ENCODE data around the gene TTC23L. TPM values are rescaled to one million over a fixed set of nuclear protein-coding genes. Genes with fewer than 3 reads are reported as not detected.

Gene TTC23L
- total RNA-seq, 4 donors from 2014 or later, result 0.13 to 0.73 TPM; not detected in 2

DNA sequence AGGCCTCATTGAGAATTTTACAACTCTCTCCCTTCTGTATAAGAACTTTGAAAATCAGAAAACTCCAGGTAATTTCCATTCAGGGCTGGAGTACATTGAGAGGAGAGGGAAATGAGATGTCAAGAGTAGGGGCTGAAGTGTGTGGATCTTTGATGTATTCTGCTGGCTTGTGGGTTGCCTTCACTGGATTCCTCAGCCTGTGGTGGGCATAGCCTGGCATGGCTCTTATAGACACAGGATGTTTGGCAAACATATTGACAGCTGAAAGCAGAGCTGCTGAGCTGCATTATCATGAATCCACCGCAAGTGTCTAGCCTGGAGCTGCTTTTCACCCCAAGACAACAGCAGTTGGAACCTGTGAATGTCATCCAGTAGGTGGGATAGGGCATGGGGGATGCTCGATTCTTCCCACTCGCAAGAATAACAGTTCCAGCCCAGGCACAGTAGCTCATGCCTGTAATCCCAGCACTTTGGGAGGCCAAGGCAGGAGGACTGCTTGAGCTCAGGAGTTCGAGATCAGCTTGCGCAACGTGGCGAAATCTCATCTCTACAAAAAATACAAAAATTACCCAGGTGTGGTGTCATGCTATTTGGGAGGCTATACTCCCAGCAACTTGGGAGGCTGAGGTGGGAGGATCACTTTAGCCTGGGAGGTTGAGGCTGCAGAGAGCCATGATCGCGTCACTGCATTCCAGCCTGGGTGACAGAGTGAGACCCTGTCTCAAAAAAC, 36.0 kb upstream of the TTC23L start:
- peaks cover 0 to 72% of the 10 kb centered on the region in 2 donors for H3K36me3 ChIP-seq
- no peaks in the 10 kb centered on the region for H3K4me1 ChIP-seq
- no peak for ATAC-seq
- no peak overlapping the region for H3K4me3 ChIP-seq
- H3K27me3 ChIP-seq, result no peaks in the 10 kb centered on the region
- no peak for TF ChIP-seq POLR2A (IDR thresholded peaks at IDR 0.05)
- TF ChIP-seq EP300 (IDR thresholded peaks at IDR 0.05), result no peak
- TF ChIP-seq POLR2AphosphoS5 (IDR thresholded peaks at IDR 0.05), result no peak
- TF ChIP-seq, protein P1, sequence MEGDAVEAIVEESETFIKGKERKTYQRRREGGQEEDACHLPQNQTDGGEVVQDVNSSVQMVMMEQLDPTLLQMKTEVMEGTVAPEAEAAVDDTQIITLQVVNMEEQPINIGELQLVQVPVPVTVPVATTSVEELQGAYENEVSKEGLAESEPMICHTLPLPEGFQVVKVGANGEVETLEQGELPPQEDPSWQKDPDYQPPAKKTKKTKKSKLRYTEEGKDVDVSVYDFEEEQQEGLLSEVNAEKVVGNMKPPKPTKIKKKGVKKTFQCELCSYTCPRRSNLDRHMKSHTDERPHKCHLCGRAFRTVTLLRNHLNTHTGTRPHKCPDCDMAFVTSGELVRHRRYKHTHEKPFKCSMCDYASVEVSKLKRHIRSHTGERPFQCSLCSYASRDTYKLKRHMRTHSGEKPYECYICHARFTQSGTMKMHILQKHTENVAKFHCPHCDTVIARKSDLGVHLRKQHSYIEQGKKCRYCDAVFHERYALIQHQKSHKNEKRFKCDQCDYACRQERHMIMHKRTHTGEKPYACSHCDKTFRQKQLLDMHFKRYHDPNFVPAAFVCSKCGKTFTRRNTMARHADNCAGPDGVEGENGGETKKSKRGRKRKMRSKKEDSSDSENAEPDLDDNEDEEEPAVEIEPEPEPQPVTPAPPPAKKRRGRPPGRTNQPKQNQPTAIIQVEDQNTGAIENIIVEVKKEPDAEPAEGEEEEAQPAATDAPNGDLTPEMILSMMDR (IDR thresholded peaks at IDR 0.05), result no peak
- H3K9me3 ChIP-seq, result no peaks in the 10 kb centered on the region
- 0 to 90% methylated on average over 2 to 3 of the region's 9 CpGs for WGBS, 2 donors (ENCODE audit: low coverage in 1 of 2)
- no peak overlapping the region for H3K27ac ChIP-seq

DNA sequence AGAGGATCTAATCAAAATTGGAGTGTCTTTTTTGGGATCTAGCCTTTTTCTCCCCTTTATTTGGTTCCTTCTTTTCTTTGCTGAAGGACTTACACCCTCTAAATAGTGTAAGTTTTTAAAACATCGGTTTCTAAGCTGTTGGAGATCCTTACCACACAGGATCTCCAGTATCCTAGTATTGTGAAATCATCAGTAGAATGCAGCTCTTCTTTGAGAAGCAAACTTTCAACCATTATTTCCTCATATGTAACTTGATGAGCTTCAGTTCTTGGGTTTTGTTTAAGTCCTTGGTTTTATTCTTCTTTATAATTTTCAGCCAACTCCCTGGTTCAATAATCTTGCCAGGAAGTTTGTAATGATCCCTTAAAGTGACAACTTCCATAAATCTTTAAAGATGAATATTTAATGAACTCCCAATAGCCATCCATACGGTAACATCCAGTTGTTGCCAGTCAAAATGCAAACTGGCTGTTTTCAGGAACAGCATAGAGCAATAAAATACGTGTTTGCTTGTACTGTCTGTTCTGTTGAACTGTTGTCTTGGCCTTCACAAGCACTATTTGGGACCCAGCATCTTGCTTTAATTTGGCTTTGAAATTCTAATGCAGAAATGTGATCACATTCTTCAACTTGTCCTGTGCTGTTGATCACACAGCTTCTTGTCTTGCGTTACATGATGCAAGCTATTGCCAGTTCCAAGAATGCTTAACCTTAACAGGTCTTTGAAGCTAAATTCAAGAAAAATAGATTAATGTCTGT, 34.8 kb upstream of the TTC23L start:
- ATAC-seq, result no peak
- WGBS, 2 donors (ENCODE audit: low coverage in 1 of 2), result 82 to 87% methylated on average over 4 of the region's 4 CpGs

DNA sequence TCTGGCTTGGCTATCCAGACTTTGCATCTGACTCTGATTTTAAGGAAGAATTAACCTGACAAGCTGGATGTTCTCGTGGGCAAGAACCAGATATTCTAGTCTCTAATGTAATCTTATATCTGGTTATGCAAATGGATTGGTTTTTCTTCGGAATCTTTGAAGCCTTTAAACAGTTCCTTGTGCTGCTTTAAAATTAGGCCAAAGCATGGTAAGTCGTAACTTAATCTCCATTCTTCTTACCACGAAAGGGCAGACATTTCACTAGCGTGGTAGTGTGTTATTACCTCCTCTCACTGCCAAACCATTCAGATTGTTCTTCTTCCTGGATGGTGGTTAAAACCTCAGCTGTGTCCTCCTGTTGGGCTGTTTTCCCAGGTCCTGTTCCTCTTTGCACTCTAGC, 34.1 kb upstream of the TTC23L start:
- Histone ChIP-seq H3K9me3 (no peaks in the 10 kb centered on the region), H3K27ac (no peak overlapping the region)

More for the DNA sequence above, 34.8 kb upstream of the TTC23L start:
- Histone ChIP-seq H3K36me3 (peaks cover 0 to 60% of the 10 kb centered on the region in 2 donors), H3K4me3 (no peak overlapping the region), H3K27ac (no peak overlapping the region), H3K27me3 (no peaks in the 10 kb centered on the region), H3K4me1 (no peaks in the 10 kb centered on the region), H3K9me3 (no peaks in the 10 kb centered on the region)
- no peak for TF ChIP-seq POLR2A (IDR thresholded peaks at IDR 0.05)

DNA sequence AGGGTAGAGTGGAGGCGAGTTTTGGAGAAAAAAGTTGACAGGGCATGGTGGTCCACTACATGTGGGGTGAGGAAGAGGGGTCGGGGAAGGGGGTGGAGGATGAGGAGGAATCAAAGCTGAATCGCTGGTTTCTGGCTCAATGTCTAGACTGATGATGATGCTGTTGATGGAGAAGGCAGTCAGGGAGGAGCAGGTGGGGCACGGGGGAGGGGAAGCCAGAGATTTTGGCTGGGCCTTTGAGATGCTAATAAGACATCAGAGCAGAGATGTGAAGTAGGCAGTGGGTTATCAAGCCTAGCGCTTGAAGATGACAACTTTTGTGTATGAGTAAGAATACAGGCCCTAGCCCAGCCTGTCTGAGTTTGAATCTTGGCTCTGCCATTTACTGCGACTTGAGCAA, 32.4 kb upstream of the TTC23L start:
- Histone ChIP-seq H3K27ac (no peak overlapping the region), H3K27me3 (no peaks in the 10 kb centered on the region), H3K4me3 (no peak overlapping the region), H3K9me3 (no peaks in the 10 kb centered on the region), H3K36me3 (peaks cover 0 to 41% of the 10 kb centered on the region in 2 donors), H3K4me1 (no peaks in the 10 kb centered on the region)
- TF ChIP-seq EP300 (IDR thresholded peaks at IDR 0.05), result no peak
- TF ChIP-seq POLR2AphosphoS5 (IDR thresholded peaks at IDR 0.05), result no peak
- TF ChIP-seq POLR2A (IDR thresholded peaks at IDR 0.05), result no peak
- TF ChIP-seq, protein P1 (IDR thresholded peaks at IDR 0.05), result no peak
- ATAC-seq, result no peak
- WGBS, 2 donors (ENCODE audit: low coverage in 1 of 2), result 93 to 96% methylated on average over 3 to 6 of the region's 6 CpGs

More for the DNA sequence above, 34.1 kb upstream of the TTC23L start:
- Histone ChIP-seq H3K4me1 (no peaks in the 10 kb centered on the region), H3K36me3 (peaks cover 0 to 58% of the 10 kb centered on the region in 2 donors), H3K4me3 (no peak overlapping the region), H3K27me3 (no peaks in the 10 kb centered on the region)
- TF ChIP-seq POLR2A (IDR thresholded peaks at IDR 0.05), result no peak
- no peak for TF ChIP-seq POLR2AphosphoS5 (IDR thresholded peaks at IDR 0.05)
- TF ChIP-seq, protein P1 (IDR thresholded peaks at IDR 0.05), result no peak
- TF ChIP-seq EP300 (IDR thresholded peaks at IDR 0.05), result no peak
- ATAC-seq, result no peak
- 90 to 94% methylated on average over 5 of the region's 5 CpGs for WGBS, 2 donors (ENCODE audit: low coverage in 1 of 2)

DNA sequence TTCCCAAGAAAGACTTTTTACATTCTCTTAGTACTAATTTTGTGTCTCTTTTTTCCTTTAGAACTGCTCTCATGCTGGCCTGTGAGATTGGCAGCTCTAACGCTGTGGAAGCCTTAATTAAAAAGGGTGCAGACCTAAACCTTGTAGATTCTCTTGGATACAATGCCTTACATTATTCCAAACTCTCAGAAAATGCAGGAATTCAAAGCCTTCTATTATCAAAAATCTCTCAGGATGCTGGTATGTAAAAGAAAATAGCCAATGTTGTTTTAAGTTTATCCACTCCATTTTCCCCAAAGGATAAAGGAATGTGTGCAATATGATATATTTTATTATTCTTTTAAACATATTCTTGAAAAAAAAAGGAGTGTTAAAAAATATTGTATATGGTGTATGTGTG, 27.3 kb upstream of the TTC23L start:
- H3K4me1 ChIP-seq, result no peaks in the 10 kb centered on the region
- WGBS, 2 donors (ENCODE audit: low coverage in 1 of 2), result 50 to 87% methylated on average over 1 of the region's 1 CpG
- TF ChIP-seq POLR2A (IDR thresholded peaks at IDR 0.05) (no peak), POLR2AphosphoS5 (IDR thresholded peaks at IDR 0.05) (no peak), EP300 (IDR thresholded peaks at IDR 0.05) (no peak)
- TF ChIP-seq, protein P1 (IDR thresholded peaks at IDR 0.05), result no peak
- ATAC-seq, result no peak
- H3K4me3 ChIP-seq, result no peak overlapping the region
- no peaks in the 10 kb centered on the region for H3K9me3 ChIP-seq
- no peaks in the 10 kb centered on the region for H3K27me3 ChIP-seq
- H3K27ac ChIP-seq, result no peak overlapping the region
- peaks cover 2 to 28% of the 10 kb centered on the region in 2 donors for H3K36me3 ChIP-seq

All from gastroesophageal sphincter (tissue), 4 donors.